ENCODE data around the gene POC1A.

POC1A gene

GRCh38 chr3:52132041-52132440 is 22.2 kb downstream of the POC1A start:
- H3K4me3 ChIP-seq (ENCODE audit: low read depth, low read length): no peak overlapping the region

DNA sequence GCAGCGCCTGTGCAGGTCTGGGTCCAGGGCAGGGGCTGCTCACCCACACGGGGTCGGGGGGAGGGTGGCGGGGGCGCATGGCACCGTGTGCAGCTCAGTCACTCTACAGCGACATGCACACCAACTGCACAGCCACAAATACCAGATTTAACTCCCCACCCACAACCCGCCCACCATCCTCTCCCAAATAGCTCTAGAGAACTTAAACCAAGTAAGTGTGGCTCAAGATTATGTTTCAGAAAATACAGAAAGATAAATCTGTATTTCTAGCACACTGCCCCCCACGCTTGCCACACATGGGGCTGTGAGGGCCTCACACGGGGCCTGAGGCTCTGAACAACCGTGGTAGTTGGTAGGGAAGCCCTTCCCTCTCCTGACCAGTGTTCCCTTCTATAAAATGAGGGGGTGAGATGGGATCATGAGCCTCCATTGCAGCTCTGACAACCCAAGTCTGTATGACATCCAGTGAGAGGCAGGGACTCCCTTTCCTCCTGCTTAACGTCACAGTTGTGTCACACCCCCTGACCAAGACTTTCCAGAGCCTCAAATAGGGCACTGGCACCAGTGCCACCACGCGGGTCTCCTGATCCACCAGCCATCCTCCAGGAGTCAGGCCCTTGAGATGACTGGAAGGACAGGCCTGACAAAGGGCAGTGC is 23.1 kb downstream of the POC1A start:
- H3K4me3 ChIP-seq (ENCODE audit: low read depth, low read length): no peak overlapping the region

- H3K4me3 ChIP-seq (ENCODE audit: low read depth, low read length): no peak overlapping the region
Observed at GRCh38 chr3:52128118-52128683, 26.0 kb downstream of the POC1A start.

- no peak overlapping the region for H3K4me3 ChIP-seq (ENCODE audit: low read depth, low read length)
Observed at GRCh38 chr3:52126500-52126899, 27.7 kb downstream of the POC1A start.

- H3K4me3 ChIP-seq (ENCODE audit: low read depth, low read length): no peak overlapping the region
Observed at GRCh38 chr3:52126036-52126435, 28.2 kb downstream of the POC1A start.

DNA sequence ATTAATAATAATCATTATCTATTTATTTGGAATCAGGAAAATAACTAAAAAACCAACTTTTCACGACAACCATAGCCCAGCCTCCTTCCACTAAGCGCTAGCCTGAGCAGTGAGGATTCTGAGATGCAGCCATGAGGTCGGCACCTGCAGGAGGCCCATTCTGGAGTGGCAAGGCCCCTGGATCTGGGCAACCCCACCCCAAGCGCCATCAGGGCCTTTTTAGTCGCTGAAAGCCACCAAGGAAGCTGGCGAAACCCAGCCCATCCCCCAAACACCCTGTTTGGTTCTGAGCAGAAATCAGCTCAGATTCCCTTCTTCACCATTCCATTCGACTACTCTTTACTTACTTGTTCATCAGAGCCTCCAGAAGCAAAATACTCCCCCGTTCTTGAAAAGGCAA is 29.5 kb downstream of the POC1A start:
- no peak overlapping the region for H3K4me3 ChIP-seq (ENCODE audit: low read depth, low read length)

- H3K4me3 ChIP-seq (ENCODE audit: low read depth, low read length): no peak overlapping the region
Observed at GRCh38 chr3:52124126-52124525, 30.1 kb downstream of the POC1A start.

DNA sequence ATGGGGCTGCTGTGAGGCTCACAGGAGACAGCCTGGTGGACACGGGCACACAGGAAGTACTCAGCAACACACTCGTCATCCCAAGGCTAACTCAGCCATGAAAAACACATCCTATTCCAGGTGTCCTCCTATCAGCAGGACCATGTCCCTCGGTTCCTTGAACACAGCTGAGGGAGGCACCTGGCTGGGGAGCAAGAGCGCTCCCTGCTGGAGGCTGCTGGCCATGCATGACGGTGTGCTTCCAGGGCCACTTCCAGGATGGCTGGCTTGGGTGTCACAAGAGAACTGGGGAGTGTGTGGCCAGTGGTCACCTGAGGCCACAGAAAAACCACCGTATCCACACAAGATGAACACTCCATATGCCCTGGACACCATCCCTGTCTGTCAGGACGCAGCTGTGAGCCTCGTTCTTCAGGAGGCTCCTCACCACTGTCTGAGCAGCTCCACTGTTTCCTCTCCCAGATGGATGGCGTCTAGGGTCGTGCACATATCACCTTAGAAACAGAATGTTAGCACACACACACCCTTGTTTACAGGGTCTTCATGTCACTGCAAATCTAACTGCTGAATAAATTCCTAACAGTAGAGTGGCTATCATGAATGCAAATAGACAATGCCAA is 31.0 kb downstream of the POC1A start:
- H3K4me3 ChIP-seq (ENCODE audit: low read depth, low read length): no peak overlapping the region

DNA sequence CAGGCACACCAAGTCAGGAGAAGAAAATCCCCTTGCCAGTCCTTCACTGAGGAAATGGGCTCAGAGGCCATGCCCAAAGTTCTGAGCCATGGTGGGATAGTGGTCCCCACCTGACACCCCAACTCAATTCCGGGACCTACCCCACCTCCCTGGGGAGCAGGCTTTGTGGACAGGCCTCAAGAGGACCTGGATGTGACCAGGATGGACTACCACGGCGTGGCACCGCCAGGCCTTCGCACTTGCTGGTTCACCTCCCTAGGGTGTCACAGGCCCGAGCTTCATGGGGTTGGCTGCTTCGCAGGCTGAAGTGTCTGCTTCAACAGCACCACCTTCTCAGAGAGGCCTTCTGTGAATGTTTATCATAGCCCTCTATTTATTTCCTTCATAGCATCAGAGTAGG is 31.7 kb downstream of the POC1A start:
- H3K4me3 ChIP-seq (ENCODE audit: low read depth, low read length): no peak overlapping the region

- no peak overlapping the region for H3K4me3 ChIP-seq (ENCODE audit: low read depth, low read length)
Observed at GRCh38 chr3:52121813-52122212, 32.4 kb downstream of the POC1A start.

DNA sequence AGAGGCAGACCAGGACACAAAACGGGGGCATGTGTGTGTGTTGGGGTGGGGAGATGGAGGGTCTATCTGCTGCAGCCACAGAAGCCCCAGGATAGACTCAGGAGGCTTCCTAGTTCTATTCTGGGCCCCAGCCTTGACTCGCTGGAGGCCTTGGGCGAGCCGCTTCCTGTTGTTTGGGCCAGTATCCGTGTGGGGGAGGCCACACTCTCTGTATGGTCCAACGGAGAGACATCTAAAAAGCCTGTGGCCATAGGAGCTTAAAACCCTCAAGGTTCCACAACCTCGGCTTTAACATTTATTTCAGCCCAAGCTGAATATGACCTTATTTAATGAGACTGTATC is 32.8 kb downstream of the POC1A start:
- no peak overlapping the region for H3K4me3 ChIP-seq (ENCODE audit: low read depth, low read length)

GRCh38 chr3:52120556-52121463 is 33.4 kb downstream of the POC1A start:
- H3K4me3 ChIP-seq (ENCODE audit: low read depth, low read length): no peak overlapping the region

- H3K4me3 ChIP-seq (ENCODE audit: low read depth, low read length): no peak overlapping the region
Observed at GRCh38 chr3:52119826-52120225, 34.4 kb downstream of the POC1A start.

GRCh38 chr3:52119099-52119498 is 35.1 kb downstream of the POC1A start:
- H3K4me3 ChIP-seq (ENCODE audit: low read depth, low read length): no peak overlapping the region

GRCh38 chr3:52118156-52118875 is 35.9 kb downstream of the POC1A start:
- H3K4me3 ChIP-seq (ENCODE audit: low read depth, low read length): no peak overlapping the region

DNA sequence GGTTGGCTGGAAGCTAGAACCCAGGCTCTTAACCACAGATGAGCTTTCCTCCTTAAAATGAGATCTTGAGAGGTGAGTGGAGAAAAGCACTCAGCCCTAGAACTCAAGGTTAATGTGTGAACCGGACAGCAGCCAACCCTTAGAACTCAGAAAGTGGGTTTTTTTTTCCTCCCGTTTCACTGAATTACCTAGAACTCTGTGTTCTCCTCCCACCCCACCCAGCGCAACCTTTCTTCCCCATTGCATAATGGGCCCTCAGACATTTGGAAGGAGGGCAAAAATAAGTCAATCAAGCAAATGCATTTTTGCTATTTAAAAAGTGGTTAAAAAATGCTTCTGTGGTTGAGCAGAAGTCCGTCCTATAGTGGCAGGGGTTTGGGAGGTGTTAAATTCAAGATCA is 36.7 kb downstream of the POC1A start:
- no peak overlapping the region for H3K4me3 ChIP-seq (ENCODE audit: low read depth, low read length)

GRCh38 chr3:52112056-52112455 is 42.2 kb downstream of the POC1A start:
- H3K4me3 ChIP-seq (ENCODE audit: low read depth, low read length): no peak overlapping the region

- H3K4me3 ChIP-seq (ENCODE audit: low read depth, low read length): no peak overlapping the region
Observed at GRCh38 chr3:52110502-52110901, 43.7 kb downstream of the POC1A start.

DNA sequence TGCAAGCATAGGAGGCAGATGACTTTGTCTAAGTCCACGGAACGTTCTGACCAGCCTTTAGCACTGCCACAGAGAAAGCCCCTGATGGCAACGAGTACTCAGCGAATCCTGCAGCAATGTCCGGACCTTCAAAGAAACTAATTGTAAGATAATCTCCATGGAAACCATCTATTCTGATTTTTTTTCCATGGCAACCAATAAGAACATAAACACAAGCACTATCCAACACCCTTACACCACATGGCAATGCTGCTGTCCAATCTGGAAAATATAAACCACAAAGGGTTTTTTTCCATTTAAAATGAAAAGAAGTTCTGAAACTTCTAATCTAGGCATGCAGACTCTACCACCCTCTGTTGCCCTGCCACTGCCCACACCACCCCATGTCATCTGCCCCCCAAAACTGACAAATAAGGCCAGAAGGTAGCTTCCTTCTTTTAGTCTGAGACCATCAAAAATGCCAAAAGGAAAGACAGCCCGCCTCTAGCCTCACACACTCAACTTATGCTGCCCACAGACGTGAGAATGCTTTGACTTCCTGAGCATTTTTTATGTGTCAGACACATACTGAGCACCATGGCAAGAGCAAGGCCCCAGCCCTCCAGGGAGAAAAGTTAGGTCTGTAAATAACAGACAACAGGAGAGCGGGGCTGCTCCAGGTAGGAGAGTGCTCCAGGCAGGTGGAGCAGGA is 44.5 kb downstream of the POC1A start:
- H3K4me3 ChIP-seq (ENCODE audit: low read depth, low read length): no peak overlapping the region

All from iPS-11a (cell line).